ENCODE data around the gene PRELP. TPM values are rescaled to one million over a fixed set of nuclear protein-coding genes. Genes with fewer than 3 reads are reported as not detected.

Gene PRELP
- total and polyA plus RNA-seq, 10 of the 15 experiments (the other 5 are each of a cell fraction or from before 2014, with no cell fraction given), result 0.03 to 0.05 TPM; not detected in 8

GRCh38 chr1:203439131-203439730 lies 36.4 kb upstream of the PRELP start:
- no TSS peak for BruUV-seq (replicated peaks)
- Histone ChIP-seq H3K4me1 (ENCODE audit: control insufficient read depth, insufficient read depth, low read length) (no peaks in the 10 kb centered on the region), H3K4me2 (ENCODE audit: control insufficient read depth, insufficient read depth) (no peak overlapping the region), H4K20me1 (ENCODE audit: control insufficient read depth, insufficient read depth) (no peaks in the 10 kb centered on the region), H3K27ac (ENCODE audit: control insufficient read depth, insufficient read depth) (no peak overlapping the region), H2AFZ (ENCODE audit: control insufficient read depth, low read depth, low read length) (no peak overlapping the region), H3K9me3 (replicated peaks; ENCODE audit: control insufficient read depth, insufficient read depth, low read length) (no peaks in the 10 kb centered on the region; the same call in 2 of the 3 replicates), H3K9ac (ENCODE audit: control insufficient read depth, insufficient read depth, low read length) (no peak overlapping the region), H3K36me3 (ENCODE audit: control insufficient read depth in 2 of 2, insufficient read depth in 2 of 2, low read length in 1 of 2) (no peaks in the 10 kb centered on the region), H3K27me3 (replicated peaks in 1 of 2; ENCODE audit: control insufficient read depth in 2 of 2, insufficient read depth in 2 of 2, low read length in 1 of 2) (peaks cover 0 to 3% of the 10 kb centered on the region in 2 experiments; a peak in 2 of 4 replicates), H3K79me2 (ENCODE audit: control insufficient read depth, insufficient read depth, low read length) (no peaks in the 10 kb centered on the region), H3K4me3 (no peak overlapping the region)
- in situ Hi-C loops (cut with MboI) (no loop called here), intact Hi-C loops (cut with micrococcal nuclease; ENCODE audit: unreplicated experiment) (no loop called here)
- CTCF ChIA-PET, result interaction anchor here (0.6 to 10.1 kb wide), 9 partner anchors 9 to 169 kb away, joined by 3 to 429 read pairs (median 18); no protein-coding TSS in a partner anchor
- POLR2A ChIA-PET, result no interaction called here
- no peak for FAIRE-seq
- no peak for ATAC-seq
- RAD21 ChIA-PET (ENCODE audit: unreplicated experiment), result interaction anchor here (1.0 to 12.1 kb wide), 5 partner anchors 10 to 96 kb away, joined by 3 to 259 read pairs (median 20); no protein-coding TSS in a partner anchor
- 36% methylated on average over 6 of the region's 6 CpGs for WGBS (ENCODE audit: insufficient coverage, insufficient replicate concordance, low lambda C conversion rate, missing lambda C conversion rate)
- no peak for DNase-seq (ENCODE audit: low read depth, low spot score)
- SMC1A ChIA-PET (ENCODE audit: uncharacterized antibody, unreplicated experiment), result interaction anchor here (0.6 to 10.3 kb wide), 13 partner anchors 8 to 166 kb away, joined by 3 to 295 read pairs (median 5); no protein-coding TSS in a partner anchor
- TF ChIP-seq ETV6 (conservative IDR thresholded peaks at IDR 0.05 in 1 of 2, IDR thresholded peaks at IDR 0.05 in 1 of 2; ENCODE audit: borderline replicate concordance in 1 of 2, low read depth in 1 of 2) (no peak), USF2 (IDR thresholded peaks at IDR 0.05; ENCODE audit: borderline replicate concordance, low read depth, low read length) (no peak), FOXM1 (IDR thresholded peaks at IDR 0.05; ENCODE audit: low read depth, low read length) (no peak), TBL1XR1 (IDR thresholded peaks at IDR 0.05; ENCODE audit: low read depth, low read length) (no peak), RBBP5 (conservative IDR thresholded peaks at IDR 0.05) (no peak), NFIC (IDR thresholded peaks at IDR 0.05; ENCODE audit: low read depth, low read length) (no peak), PRDM15 (CRISPR knock-in tag; IDR thresholded peaks at IDR 0.05) (no peak), YBX1 (IDR thresholded peaks at IDR 0.05) (no peak), MLLT1 (IDR thresholded peaks at IDR 0.05) (no peak), NR2F1 (conservative IDR thresholded peaks at IDR 0.05) (no peak), ZNF24 (IDR thresholded peaks at IDR 0.05) (no peak), ZZZ3 (IDR thresholded peaks at IDR 0.05; ENCODE audit: control insufficient read depth, insufficient read length, low read depth) (no peak), PKNOX1 (IDR thresholded peaks at IDR 0.05) (no peak), KDM1A (IDR thresholded peaks at IDR 0.05; ENCODE audit: borderline replicate concordance) (no peak), PAX5 (IDR thresholded peaks at IDR 0.05; ENCODE audit: borderline replicate concordance, low read depth, low read length) (no peak)

All from GM12878 (cell line).